Suppressor macrophage treated with lipopolysaccharide for 1 hour (primary cell): ENCODE results near the gene SPSB1.

Source experiments
- DNase-seq, 3 donors: peaks; one replicate each; pipeline ENCODE4 v3.0.0-alpha.2; 2020 to 2022

Gene SPSB1

GRCh38 chr1:9320520-9321479 is 28.1 kb downstream of the SPSB1 start:
- DNase-seq: no peak

- peak; percentile 37 to 52 (median 52) for DNase-seq
Measured at GRCh38 chr1:9321480-9321849, 28.8 kb downstream of the SPSB1 start.

GRCh38 chr1:9321986-9322660 is 29.4 kb downstream of the SPSB1 start:
- no peak for DNase-seq

GRCh38 chr1:9322661-9323244 is 30.1 kb downstream of the SPSB1 start:
- DNase-seq: no peak

- DNase-seq: no peak
Measured at GRCh38 chr1:9324246-9325096, 31.8 kb downstream of the SPSB1 start.

- DNase-seq: no peak
Measured at GRCh38 chr1:9326596-9326995, 33.9 kb downstream of the SPSB1 start.

- DNase-seq: no peak
Measured at GRCh38 chr1:9328201-9328600, 35.5 kb downstream of the SPSB1 start.

- no peak for DNase-seq
Measured at GRCh38 chr1:9328715-9329114, 36.0 kb downstream of the SPSB1 start.

- DNase-seq: no peak
Measured at GRCh38 chr1:9331016-9331415, 38.3 kb downstream of the SPSB1 start.

GRCh38 chr1:9331558-9332346 is 39.1 kb downstream of the SPSB1 start:
- DNase-seq: no peak

- DNase-seq: no peak
Measured at GRCh38 chr1:9332513-9333143, 39.9 kb downstream of the SPSB1 start.

- no peak for DNase-seq
Measured at GRCh38 chr1:9338397-9339246, 45.9 kb downstream of the SPSB1 start.

GRCh38 chr1:9340172-9340854 is 47.6 kb downstream of the SPSB1 start:
- no peak for DNase-seq

GRCh38 chr1:9340864-9341263 is 48.2 kb downstream of the SPSB1 start:
- peak; percentile 75 to 81 (median 75) for DNase-seq

GRCh38 chr1:9341301-9341845 is 48.7 kb downstream of the SPSB1 start:
- DNase-seq: no peak

- no peak for DNase-seq
Measured at GRCh38 chr1:9343269-9343668, 50.6 kb downstream of the SPSB1 start.

- no peak for DNase-seq
Measured at GRCh38 chr1:9344426-9345200, 51.9 kb downstream of the SPSB1 start.

GRCh38 chr1:9345471-9345870 is 52.8 kb downstream of the SPSB1 start:
- DNase-seq: no peak

GRCh38 chr1:9345922-9346321 is 53.2 kb downstream of the SPSB1 start:
- no peak for DNase-seq
